HG03575 (cell line): ENCODE data around the gene VSTM2L.
A peak's percentile ranks its signal among the peaks of the same experiment; 100 is the strongest.

Experiments used
- ATAC-seq: cut with Tn5 transposase; IDR thresholded peaks from one replicate; pipeline ENCODE4 v1.9.1; 2021; ENCODE audit not compliant: unreplicated experiment, insufficient number of reproducible peaks, low FRiP score; ENCODE audit errors: extremely low read depth

Gene VSTM2L

GRCh38 chr20:37977786-37978185 is 74.9 kb downstream of the VSTM2L start:
- no peak for ATAC-seq

DNA sequence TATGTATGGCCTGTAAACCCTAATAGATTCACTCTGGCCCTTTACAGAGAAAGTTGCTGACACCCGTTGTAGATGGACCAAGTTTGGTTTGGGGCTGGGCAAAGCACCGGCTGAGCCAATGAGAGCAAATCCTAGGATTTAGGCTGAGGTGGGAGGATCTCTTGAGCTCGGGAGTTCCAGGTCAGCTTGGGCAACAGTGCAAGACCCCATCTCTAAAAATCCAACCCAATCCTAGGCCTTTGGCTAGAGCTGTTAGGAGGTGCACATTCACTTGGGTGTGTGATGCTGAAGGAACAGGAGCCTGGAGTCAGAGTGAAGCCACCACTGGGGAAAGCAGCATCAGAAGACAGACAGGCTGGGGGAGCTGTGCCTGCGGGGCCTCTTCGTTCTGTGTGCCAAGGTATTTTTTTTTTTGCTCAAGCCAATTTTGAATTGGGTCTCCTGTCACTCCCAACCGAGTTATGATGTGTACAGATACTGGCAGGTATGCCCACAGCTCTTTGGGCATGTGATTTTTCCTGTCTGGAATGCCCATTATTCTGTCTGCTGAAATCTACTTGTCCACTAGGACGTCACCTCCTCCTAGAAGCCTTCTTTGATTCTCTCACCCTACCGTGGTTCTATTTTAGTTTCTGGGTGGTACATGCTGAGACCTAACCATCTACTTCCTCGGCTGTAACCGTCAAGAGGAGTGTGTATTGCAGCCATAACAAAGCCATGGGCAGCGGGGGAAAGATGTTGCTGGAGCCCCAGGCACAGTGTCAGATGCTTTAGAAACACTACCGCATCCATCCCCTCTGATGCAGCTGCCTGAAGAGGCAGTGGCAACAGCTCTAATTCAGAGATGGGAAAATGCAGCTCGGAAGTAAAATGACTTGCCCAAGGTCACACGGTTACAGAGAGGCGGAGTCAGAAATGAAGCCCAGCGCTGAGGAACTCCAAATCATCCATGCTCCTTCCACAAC is 76.4 kb downstream of the VSTM2L start:
- ATAC-seq, result no peak

- no peak for ATAC-seq
Observed at GRCh38 chr20:37980383-37980782, 77.5 kb downstream of the VSTM2L start.

- ATAC-seq, result no peak
Observed at GRCh38 chr20:37980876-37981275, 77.9 kb downstream of the VSTM2L start.

DNA sequence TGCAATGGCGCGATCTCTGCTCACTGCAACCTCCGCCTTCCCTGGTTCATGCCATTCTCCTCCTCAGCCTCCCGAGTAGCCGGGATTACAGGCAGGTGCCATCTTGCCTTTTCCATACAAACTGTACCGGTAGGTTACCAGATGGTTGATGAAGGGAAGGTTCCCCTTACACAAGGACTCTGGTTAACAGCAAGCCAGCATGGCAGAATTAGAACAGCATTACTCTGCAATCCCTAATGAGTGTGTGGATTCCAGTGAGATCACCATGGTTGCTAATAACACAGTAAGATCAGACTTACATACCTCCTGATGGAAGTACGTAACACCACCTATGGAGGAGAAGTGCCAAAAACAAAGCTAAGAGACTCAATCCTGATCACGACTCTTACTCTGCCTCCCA is 78.6 kb downstream of the VSTM2L start:
- no peak for ATAC-seq

GRCh38 chr20:37983286-37983685 is 80.4 kb downstream of the VSTM2L start:
- ATAC-seq, result no peak

DNA sequence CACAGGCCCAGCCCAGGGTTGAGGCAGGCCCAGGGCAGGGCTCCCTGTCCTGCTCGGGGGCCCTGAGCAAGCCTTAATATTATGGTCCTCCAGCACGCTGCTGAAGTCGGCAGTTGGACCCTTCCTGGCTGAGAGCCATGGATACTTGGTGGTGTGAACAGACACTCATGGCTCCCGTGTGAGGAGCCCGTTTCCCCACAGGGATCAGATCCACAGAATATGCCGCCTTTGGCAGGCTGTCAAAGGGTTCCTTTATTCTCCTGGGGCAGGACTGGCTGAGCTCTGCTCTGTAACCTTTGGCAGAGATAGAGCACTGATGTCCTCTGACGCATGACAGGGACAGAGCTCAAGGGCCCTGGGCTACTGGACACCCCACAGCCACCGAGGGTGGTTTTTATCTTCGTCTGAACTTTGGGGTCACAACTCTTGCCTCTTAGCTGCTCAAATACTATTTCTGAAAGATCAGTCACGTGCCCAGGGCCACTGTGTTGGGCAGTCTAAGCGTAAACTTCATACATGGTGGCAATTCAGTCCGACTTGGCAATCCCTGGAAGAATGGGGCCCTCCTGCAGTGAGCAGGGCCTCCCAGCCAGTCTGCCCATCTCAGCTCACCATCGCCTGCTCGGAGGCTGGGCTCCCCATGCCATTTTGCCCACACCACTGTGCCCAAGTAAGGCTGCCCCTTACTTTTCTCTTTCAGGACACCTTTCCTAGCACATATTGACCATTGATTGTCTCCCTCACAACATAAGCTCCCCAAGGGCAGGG is 81.3 kb downstream of the VSTM2L start:
- ATAC-seq, result no peak

DNA sequence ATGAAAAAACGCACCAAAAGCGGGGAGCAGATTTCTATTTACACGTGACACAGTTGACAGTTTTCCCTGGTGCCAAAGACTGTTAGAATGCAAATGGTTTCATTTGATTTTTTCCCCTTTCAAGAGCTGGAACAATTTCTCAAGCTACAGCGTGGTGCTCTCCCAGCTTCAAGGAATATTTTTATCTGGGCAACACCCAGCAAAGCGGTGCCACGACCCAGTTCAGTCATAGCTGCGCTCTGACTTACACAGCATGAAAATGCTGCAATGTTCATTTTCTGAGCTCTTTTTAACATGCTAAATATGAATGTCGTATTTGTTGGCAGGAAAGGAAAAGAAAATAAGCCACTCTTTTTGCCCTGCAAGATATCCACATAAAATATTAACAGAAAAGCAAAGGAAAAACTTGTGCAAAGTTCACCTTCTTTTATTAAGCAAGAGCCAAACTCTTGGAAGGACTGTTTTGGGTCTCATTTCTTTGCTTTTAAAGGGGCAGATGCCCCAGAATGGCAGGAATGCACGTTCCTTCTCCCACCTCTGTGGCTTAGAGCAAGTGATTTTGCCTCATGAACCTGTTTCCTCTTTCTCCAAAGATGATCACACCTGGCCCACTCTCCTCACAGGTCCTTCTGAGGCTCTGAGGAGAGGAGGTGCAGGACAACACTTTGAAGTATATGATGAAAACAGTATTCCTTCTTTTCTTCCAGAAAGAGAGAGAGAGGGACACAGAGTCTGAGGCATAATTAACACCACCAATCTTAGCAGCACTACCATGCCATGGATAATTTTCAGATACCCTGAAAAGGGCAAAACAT is 83.3 kb downstream of the VSTM2L start:
- no peak for ATAC-seq

- ATAC-seq, result no peak
Observed at GRCh38 chr20:37986873-37987601, 84.1 kb downstream of the VSTM2L start.

GRCh38 chr20:37987602-37988290 is 84.8 kb downstream of the VSTM2L start:
- ATAC-seq, result no peak

DNA sequence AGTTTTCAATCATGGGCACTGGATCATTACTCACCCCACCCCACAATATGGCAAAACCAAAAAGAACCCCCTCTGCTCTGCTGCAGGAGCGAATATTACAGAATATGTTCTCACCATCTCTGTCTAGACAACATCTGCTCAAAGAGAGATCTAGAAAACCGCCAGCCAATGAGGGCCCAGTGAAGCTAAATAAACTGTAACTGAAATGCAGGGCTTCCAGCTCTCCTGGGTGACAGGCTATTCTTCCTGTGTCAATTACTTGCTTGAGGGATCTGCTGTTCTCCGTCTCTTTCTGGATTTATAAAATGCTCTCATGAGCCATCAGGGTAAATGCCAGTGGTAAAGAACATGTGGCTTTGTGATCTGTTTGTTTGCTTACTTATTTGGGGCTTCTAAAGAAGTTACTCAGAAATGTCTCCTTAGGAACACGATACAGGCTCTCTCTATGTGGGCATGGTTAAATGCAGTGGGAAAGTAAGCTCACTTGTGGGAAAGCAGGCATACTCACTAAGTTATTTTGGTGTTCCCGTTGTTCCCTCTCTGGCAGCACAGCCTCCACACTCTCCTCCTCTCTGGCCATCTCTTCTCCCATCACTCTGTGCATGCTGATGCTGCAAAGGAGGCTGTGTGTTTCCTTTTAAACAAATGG is 85.5 kb downstream of the VSTM2L start:
- ATAC-seq, result no peak

- ATAC-seq, result no peak
Observed at GRCh38 chr20:37989601-37990295, 86.8 kb downstream of the VSTM2L start.

DNA sequence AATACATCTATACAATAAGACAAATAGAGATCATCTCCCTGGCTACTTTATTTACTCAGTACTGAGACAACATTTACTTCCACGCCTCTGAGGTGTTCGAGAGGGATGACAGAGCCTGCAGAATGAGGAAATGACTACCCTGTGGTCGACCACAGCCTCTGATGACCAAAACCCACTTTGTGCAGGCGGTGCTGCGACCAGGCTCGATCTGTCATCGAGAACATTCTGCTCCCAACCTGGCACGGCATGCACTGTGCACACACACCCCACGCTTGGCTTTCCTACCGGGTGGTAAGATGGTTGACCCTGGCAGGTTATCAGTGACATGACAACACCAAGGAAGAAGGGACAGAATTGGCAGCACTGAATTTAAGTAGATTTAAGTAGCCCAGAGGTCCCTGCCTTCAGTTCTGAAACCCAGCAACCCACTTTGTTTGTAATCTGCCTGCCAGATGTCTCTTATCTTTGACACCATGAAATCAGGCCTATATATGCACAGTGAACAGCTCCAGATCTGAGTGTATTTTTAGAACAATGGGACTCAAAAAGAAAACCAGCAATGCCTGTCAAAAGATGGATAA is 87.7 kb downstream of the VSTM2L start:
- ATAC-seq, result peak; percentile 67

GRCh38 chr20:37991157-37991866 is 88.4 kb downstream of the VSTM2L start:
- no peak for ATAC-seq

- ATAC-seq, result no peak
Observed at GRCh38 chr20:37991908-37992307, 89.0 kb downstream of the VSTM2L start.

- ATAC-seq, result no peak
Observed at GRCh38 chr20:37992802-37993409, 90.0 kb downstream of the VSTM2L start.
